WTC11 (cell line): ENCODE data around the gene NLGN1. TPM values are rescaled to one million over a fixed set of nuclear protein-coding genes. Genes with fewer than 3 reads are reported as not detected.

Experiments
- ATAC-seq: fragments of 200-7000 bp; cut with Tn5 transposase; 2 replicates; pipeline ENCODE4 v1.10.0; 2021; ENCODE audit warnings: mild to moderate bottlenecking, moderate library complexity
- CTCF ChIA-PET: fragments of 300-600 bp; sonication (Branson Sonifier 250); formaldehyde crosslinking; loops from one replicate; lab custom pipeline; 2021; ENCODE audit warnings: antibody characterized with exemption; lab: Charles Lee
- POLR2A ChIA-PET: fragments of 350-600 bp; sonication (Branson Sonifier 250); formaldehyde crosslinking; loops from one replicate; lab custom pipeline; 2021; ENCODE audit warnings: antibody characterized with exemption; lab: Charles Lee
- DNase-seq: peaks from one replicate; pipeline ENCODE4 v3.0.0; 2021; ENCODE audit warnings: low spot score
- H3K27ac Mint-ChIP-seq: 2 replicates; pipeline ENCODE4 v1.8.0; 2021; ENCODE audit warnings: mixed read lengths
- H3K27me3 Mint-ChIP-seq: 2 replicates; pipeline ENCODE4 v1.8.0; 2021; ENCODE audit warnings: low read depth, mild to moderate bottlenecking, moderate library complexity, mixed read lengths
- H3K36me3 Mint-ChIP-seq: 2 replicates; pipeline ENCODE4 v1.8.0; 2021; ENCODE audit warnings: mixed read lengths
- H3K4me1 Mint-ChIP-seq: 2 replicates; pipeline ENCODE4 v1.8.0; 2022; ENCODE audit warnings: mixed read lengths
- H3K4me3 Mint-ChIP-seq: 2 replicates; pipeline ENCODE4 v1.8.0; 2021; ENCODE audit warnings: mild to moderate bottlenecking, moderate library complexity, mixed read lengths
- H3K9me3 Mint-ChIP-seq: 2 replicates; pipeline ENCODE4 v1.8.0; 2021; ENCODE audit warnings: mixed read lengths
- ATF3 ChIP-seq: sonication (generic); formaldehyde crosslinking; conservative IDR thresholded peaks from 2 replicates; pipeline ENCODE4 v1.8.1; 2022; ENCODE audit warnings: mild to moderate bottlenecking, missing genetic modification reagents
- E2F5 ChIP-seq: sonication (generic); formaldehyde crosslinking; IDR thresholded peaks from 2 replicates; pipeline ENCODE4 v1.8.1; 2022; ENCODE audit warnings: mild to moderate bottlenecking, moderate library complexity, missing genetic modification reagents
- ELF4 ChIP-seq: sonication (generic); formaldehyde crosslinking; IDR thresholded peaks from 2 replicates; pipeline ENCODE4 v1.8.1; 2022; ENCODE audit warnings: low read depth, mild to moderate bottlenecking, moderate library complexity, missing genetic modification reagents
- ESRRA ChIP-seq: sonication (generic); formaldehyde crosslinking; IDR thresholded peaks from 2 replicates; pipeline ENCODE4 v1.8.1; 2022; ENCODE audit warnings: mild to moderate bottlenecking, missing genetic modification reagents, borderline replicate concordance
- NFATC4 ChIP-seq: fragments of 250-450 bp; sonication (Bioruptor Pico); IDR thresholded peaks from 2 replicates; pipeline ENCODE4 v1.9.0; 2021; ENCODE audit warnings: mild to moderate bottlenecking
- NFE2L1 ChIP-seq: sonication (generic); formaldehyde crosslinking; IDR thresholded peaks from 2 replicates; pipeline ENCODE4 v1.8.1; 2023; ENCODE audit warnings: missing genetic modification reagents
- NR3C1 ChIP-seq: sonication (generic); formaldehyde crosslinking; conservative IDR thresholded peaks from 2 replicates; pipeline ENCODE4 v1.8.1; 2023; ENCODE audit warnings: low read depth, mild to moderate bottlenecking, missing genetic modification reagents
- PREB ChIP-seq: sonication (generic); formaldehyde crosslinking; IDR thresholded peaks from 2 replicates; pipeline ENCODE4 v1.8.1; 2022; ENCODE audit warnings: mild to moderate bottlenecking, missing genetic modification reagents, moderate library complexity, borderline replicate concordance
- SMAD3 ChIP-seq: sonication (generic); formaldehyde crosslinking; IDR thresholded peaks from 2 replicates; pipeline ENCODE4 v1.8.0; 2022; ENCODE audit warnings: missing genetic modification reagents, mild to moderate bottlenecking, borderline replicate concordance
- STAT6 ChIP-seq: sonication (generic); formaldehyde crosslinking; conservative IDR thresholded peaks from 2 replicates; pipeline ENCODE4 v1.8.1; 2023; ENCODE audit warnings: mild to moderate bottlenecking, low read depth, missing genetic modification reagents, moderate library complexity
- TEAD4 ChIP-seq: sonication (generic); formaldehyde crosslinking; IDR thresholded peaks from 2 replicates; pipeline ENCODE4 v1.8.0; 2022; ENCODE audit warnings: mild to moderate bottlenecking, missing genetic modification reagents
- ZBTB43 ChIP-seq: sonication (generic); formaldehyde crosslinking; IDR thresholded peaks from 2 replicates; pipeline ENCODE4 v1.8.1; 2023; ENCODE audit warnings: mild to moderate bottlenecking, missing genetic modification reagents
- ZMAT4 ChIP-seq: fragments of 250-450 bp; sonication (Bioruptor Pico); IDR thresholded peaks from 2 replicates; pipeline ENCODE4 v1.9.0; 2021; ENCODE audit warnings: mild to moderate bottlenecking
- ZNF121 ChIP-seq: sonication (generic); formaldehyde crosslinking; IDR thresholded peaks from 2 replicates; pipeline ENCODE4 v1.8.0; 2023; ENCODE audit warnings: missing genetic modification reagents
- total RNA-seq: library from RNA; stranded (reverse); gene quantifications from 3 replicates; pipeline ENCODE4 v1.2.3, GENCODE V29; 2021
- TF ChIP-seq, protein P1 (sequence below): sonication (generic); formaldehyde crosslinking; IDR thresholded peaks from 2 replicates; pipeline ENCODE4 v1.8.0; 2023; ENCODE audit warnings: missing genetic modification reagents
- TF ChIP-seq, protein P2 (sequence below): fragments of 250-450 bp; sonication (Bioruptor Pico); IDR thresholded peaks from 2 replicates; pipeline ENCODE4 v1.9.0; 2021; ENCODE audit warnings: mild to moderate bottlenecking, borderline replicate concordance
- TF ChIP-seq, protein P3 (sequence below): sonication (generic); formaldehyde crosslinking; IDR thresholded peaks from 2 replicates; pipeline ENCODE4 v1.8.1; 2023; ENCODE audit warnings: mild to moderate bottlenecking, missing genetic modification reagents
- TF ChIP-seq, protein P4 (sequence below): fragments of 200-600 bp; IDR thresholded peaks from 2 replicates; pipeline ENCODE4 v1.8.0; 2022; ENCODE audit warnings: antibody characterized with exemption

Gene NLGN1
- total RNA-seq, 1 experiment from 2014 or later, result 12.4 TPM

- TF ChIP-seq, protein P1, sequence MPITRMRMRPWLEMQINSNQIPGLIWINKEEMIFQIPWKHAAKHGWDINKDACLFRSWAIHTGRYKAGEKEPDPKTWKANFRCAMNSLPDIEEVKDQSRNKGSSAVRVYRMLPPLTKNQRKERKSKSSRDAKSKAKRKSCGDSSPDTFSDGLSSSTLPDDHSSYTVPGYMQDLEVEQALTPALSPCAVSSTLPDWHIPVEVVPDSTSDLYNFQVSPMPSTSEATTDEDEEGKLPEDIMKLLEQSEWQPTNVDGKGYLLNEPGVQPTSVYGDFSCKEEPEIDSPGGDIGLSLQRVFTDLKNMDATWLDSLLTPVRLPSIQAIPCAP (CRISPR knock-in tag), result no peak
- TF ChIP-seq, protein P2, sequence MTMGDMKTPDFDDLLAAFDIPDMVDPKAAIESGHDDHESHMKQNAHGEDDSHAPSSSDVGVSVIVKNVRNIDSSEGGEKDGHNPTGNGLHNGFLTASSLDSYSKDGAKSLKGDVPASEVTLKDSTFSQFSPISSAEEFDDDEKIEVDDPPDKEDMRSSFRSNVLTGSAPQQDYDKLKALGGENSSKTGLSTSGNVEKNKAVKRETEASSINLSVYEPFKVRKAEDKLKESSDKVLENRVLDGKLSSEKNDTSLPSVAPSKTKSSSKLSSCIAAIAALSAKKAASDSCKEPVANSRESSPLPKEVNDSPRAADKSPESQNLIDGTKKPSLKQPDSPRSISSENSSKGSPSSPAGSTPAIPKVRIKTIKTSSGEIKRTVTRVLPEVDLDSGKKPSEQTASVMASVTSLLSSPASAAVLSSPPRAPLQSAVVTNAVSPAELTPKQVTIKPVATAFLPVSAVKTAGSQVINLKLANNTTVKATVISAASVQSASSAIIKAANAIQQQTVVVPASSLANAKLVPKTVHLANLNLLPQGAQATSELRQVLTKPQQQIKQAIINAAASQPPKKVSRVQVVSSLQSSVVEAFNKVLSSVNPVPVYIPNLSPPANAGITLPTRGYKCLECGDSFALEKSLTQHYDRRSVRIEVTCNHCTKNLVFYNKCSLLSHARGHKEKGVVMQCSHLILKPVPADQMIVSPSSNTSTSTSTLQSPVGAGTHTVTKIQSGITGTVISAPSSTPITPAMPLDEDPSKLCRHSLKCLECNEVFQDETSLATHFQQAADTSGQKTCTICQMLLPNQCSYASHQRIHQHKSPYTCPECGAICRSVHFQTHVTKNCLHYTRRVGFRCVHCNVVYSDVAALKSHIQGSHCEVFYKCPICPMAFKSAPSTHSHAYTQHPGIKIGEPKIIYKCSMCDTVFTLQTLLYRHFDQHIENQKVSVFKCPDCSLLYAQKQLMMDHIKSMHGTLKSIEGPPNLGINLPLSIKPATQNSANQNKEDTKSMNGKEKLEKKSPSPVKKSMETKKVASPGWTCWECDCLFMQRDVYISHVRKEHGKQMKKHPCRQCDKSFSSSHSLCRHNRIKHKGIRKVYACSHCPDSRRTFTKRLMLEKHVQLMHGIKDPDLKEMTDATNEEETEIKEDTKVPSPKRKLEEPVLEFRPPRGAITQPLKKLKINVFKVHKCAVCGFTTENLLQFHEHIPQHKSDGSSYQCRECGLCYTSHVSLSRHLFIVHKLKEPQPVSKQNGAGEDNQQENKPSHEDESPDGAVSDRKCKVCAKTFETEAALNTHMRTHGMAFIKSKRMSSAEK, result no peak
- TF ChIP-seq SMAD3 (CRISPR knock-in tag), result no peak
- TF ChIP-seq E2F5, result no peak
- no peak for TF ChIP-seq ESRRA (CRISPR knock-in tag)
- no peak for TF ChIP-seq NR3C1
- TF ChIP-seq ATF3 (CRISPR knock-in tag), result no peak
- no peak for TF ChIP-seq NFATC4 (CRISPR knock-in tag)
- no peak for TF ChIP-seq ZMAT4 (CRISPR knock-in tag)
Measured at GRCh38 chr3:173839859-173840258, 442.3 kb downstream of the NLGN1 start (continued).

GRCh38 chr3:173841334-173841733 lies 443.8 kb downstream of the NLGN1 start:
- ChIA-PET POLR2A (no interaction called here), CTCF (no interaction called here)
- H3K4me1 Mint-ChIP-seq, result peaks cover 14% of the 10 kb centered on the region
- DNase-seq, result no peak
- H3K4me3 Mint-ChIP-seq, result no peak overlapping the region
- H3K27ac Mint-ChIP-seq, result no peak overlapping the region
- ATAC-seq, result no peak
- H3K27me3 Mint-ChIP-seq, result no peaks in the 10 kb centered on the region
- H3K9me3 Mint-ChIP-seq, result peaks cover 25% of the 10 kb centered on the region
- H3K36me3 Mint-ChIP-seq, result peaks cover 15% of the 10 kb centered on the region; the same call in 1 of the 2 replicates
- TF ChIP-seq, protein P3, sequence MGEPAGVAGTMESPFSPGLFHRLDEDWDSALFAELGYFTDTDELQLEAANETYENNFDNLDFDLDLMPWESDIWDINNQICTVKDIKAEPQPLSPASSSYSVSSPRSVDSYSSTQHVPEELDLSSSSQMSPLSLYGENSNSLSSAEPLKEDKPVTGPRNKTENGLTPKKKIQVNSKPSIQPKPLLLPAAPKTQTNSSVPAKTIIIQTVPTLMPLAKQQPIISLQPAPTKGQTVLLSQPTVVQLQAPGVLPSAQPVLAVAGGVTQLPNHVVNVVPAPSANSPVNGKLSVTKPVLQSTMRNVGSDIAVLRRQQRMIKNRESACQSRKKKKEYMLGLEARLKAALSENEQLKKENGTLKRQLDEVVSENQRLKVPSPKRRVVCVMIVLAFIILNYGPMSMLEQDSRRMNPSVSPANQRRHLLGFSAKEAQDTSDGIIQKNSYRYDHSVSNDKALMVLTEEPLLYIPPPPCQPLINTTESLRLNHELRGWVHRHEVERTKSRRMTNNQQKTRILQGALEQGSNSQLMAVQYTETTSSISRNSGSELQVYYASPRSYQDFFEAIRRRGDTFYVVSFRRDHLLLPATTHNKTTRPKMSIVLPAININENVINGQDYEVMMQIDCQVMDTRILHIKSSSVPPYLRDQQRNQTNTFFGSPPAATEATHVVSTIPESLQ (CRISPR knock-in tag), result no peak
- TF ChIP-seq NFE2L1 (CRISPR knock-in tag), result no peak
- TF ChIP-seq STAT6 (CRISPR knock-in tag), result no peak
- TF ChIP-seq NFATC4 (CRISPR knock-in tag), result no peak
- TF ChIP-seq ELF4 (CRISPR knock-in tag), result no peak
- TF ChIP-seq ZBTB43 (CRISPR knock-in tag), result no peak
- TF ChIP-seq PREB (CRISPR knock-in tag), result no peak
- no peak for TF ChIP-seq ZNF121 (CRISPR knock-in tag)
- TF ChIP-seq TEAD4 (CRISPR knock-in tag), result no peak
- TF ChIP-seq, protein P4, sequence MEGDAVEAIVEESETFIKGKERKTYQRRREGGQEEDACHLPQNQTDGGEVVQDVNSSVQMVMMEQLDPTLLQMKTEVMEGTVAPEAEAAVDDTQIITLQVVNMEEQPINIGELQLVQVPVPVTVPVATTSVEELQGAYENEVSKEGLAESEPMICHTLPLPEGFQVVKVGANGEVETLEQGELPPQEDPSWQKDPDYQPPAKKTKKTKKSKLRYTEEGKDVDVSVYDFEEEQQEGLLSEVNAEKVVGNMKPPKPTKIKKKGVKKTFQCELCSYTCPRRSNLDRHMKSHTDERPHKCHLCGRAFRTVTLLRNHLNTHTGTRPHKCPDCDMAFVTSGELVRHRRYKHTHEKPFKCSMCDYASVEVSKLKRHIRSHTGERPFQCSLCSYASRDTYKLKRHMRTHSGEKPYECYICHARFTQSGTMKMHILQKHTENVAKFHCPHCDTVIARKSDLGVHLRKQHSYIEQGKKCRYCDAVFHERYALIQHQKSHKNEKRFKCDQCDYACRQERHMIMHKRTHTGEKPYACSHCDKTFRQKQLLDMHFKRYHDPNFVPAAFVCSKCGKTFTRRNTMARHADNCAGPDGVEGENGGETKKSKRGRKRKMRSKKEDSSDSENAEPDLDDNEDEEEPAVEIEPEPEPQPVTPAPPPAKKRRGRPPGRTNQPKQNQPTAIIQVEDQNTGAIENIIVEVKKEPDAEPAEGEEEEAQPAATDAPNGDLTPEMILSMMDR, result no peak
